GM18517 (cell line): ENCODE measurements around the gene ACLY.
"Not testable (repeated sequence)": the region's sequence is repeated elsewhere in the genome, so short reads cannot be mapped to it uniquely, and the experiment has no call there.

Experiments used
- ATAC-seq: cut with Tn5 transposase; IDR thresholded peaks from one replicate; pipeline ENCODE4 v1.9.1; 2021; ENCODE audit warnings: mild to moderate bottlenecking, moderate library complexity; ENCODE audit not compliant: unreplicated experiment

The ACLY gene

GRCh38 chr17:41912925-41913324 is 5.8 kb downstream of the ACLY start:
- ATAC-seq: no peak

- no peak for ATAC-seq
These were observed 7.9 kb downstream of the ACLY start for GRCh38 chr17:41910701-41911391.

- no peak for ATAC-seq
These were observed 9.7 kb downstream of the ACLY start for GRCh38 chr17:41909088-41909487.

- no peak for ATAC-seq
These were observed 10.9 kb downstream of the ACLY start for GRCh38 chr17:41907633-41908539.

- ATAC-seq: no peak
These were observed 11.6 kb downstream of the ACLY start for GRCh38 chr17:41907185-41907556.

- ATAC-seq: no peak
These were observed 12.1 kb downstream of the ACLY start for GRCh38 chr17:41906465-41907184.

- ATAC-seq: no peak
These were observed 13.6 kb downstream of the ACLY start for GRCh38 chr17:41905172-41905571.

GRCh38 chr17:41904242-41904841 is 14.4 kb downstream of the ACLY start:
- no peak for ATAC-seq

GRCh38 chr17:41901646-41902045 is 17.1 kb downstream of the ACLY start:
- no peak for ATAC-seq

- no peak for ATAC-seq
These were observed 22.0 kb downstream of the ACLY start for GRCh38 chr17:41896726-41897125.

GRCh38 chr17:41895617-41896016 is 23.1 kb downstream of the ACLY start:
- no peak for ATAC-seq

- no peak for ATAC-seq
These were observed 23.9 kb downstream of the ACLY start for GRCh38 chr17:41894791-41895331.

GRCh38 chr17:41893384-41893783 is 25.4 kb downstream of the ACLY start:
- no peak for ATAC-seq

GRCh38 chr17:41892021-41892376 is 26.8 kb downstream of the ACLY start:
- ATAC-seq: no peak

- ATAC-seq: no peak
These were observed 27.4 kb downstream of the ACLY start for GRCh38 chr17:41891135-41892020.

- ATAC-seq: no peak
These were observed 30.3 kb downstream of the ACLY start for GRCh38 chr17:41888332-41888965.

GRCh38 chr17:41885733-41886132 is 33.0 kb downstream of the ACLY start:
- ATAC-seq: no peak

GRCh38 chr17:41882756-41883155 is 36.0 kb downstream of the ACLY start:
- no peak for ATAC-seq

- ATAC-seq: no peak
These were observed 38.6 kb downstream of the ACLY start for GRCh38 chr17:41880130-41880529.

- ATAC-seq: not testable (repeated sequence)
These were observed 44.5 kb downstream of the ACLY start for GRCh38 chr17:41874293-41874670.
